IPS-NIHi11 (cell line): ENCODE data around the gene NCOA7.
"Not testable (repeated sequence)": the region's sequence is repeated elsewhere in the genome, so short reads cannot be mapped to it uniquely, and the experiment has no call there.

ENCODE experiments used
- DNase-seq: peaks from one replicate; pipeline ENCODE4 v3.0.0; 2012; ENCODE audit warnings: mixed read lengths, low spot score

Gene NCOA7

DNA sequence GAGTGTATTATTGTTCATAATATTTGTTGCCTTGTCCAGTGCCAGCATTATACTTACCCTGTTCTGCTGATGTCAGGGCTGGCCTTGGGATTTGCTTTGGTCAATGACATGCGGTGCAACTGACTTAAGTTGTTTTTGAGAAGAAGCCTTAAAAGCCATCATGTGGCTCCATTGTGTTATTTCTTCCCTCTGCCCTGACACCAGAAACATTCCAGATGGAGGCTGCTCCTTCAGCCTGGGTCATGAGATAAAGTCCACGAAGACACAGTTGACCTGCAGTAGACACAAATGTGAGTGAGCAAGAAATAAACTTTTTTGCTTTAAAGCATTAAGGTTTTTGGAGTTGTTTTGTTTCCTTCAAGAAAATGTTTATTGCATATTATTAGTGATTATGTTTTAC lies 158.3 kb downstream of the NCOA7 start:
- DNase-seq: no peak

DNA sequence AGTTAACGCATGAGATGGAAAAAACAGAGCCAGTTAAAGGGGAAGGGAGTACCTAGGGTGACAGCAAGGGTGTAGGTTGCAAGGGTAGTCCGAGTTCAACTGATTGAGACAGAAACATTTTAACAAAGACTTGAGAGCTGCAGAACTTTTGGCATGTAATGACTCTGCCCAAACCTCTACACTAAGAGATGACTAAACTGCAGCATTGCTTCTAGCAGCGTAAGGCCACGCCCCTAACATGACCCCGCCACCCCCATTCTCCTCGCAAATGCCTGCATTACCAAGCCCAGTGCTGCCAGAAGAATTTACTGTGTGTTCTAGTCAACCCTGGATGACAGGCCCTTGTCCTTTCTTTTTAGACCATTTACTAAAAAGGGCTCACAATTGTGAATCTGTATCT lies 159.5 kb downstream of the NCOA7 start:
- DNase-seq: peak; percentile 34

DNA sequence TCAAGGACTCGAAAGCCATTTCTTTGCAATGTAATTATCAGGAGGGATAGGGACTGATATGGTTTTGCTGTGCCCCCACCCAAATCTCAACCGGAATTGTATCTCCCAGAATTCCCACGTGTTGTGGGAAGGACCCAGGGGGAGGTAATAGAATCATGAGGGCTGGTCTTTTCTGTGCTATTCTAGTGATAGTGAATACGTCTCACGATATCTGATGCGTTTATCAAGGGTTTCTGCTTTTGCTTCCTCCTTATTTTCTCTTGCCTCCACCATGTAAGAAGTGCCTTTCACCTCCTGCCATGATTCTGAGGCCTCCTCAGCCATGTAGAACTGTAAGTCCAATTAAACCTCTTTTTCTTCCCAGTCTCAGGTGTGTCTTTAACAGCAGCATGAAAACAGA lies 160.0 kb downstream of the NCOA7 start:
- DNase-seq: not testable (repeated sequence)

DNA sequence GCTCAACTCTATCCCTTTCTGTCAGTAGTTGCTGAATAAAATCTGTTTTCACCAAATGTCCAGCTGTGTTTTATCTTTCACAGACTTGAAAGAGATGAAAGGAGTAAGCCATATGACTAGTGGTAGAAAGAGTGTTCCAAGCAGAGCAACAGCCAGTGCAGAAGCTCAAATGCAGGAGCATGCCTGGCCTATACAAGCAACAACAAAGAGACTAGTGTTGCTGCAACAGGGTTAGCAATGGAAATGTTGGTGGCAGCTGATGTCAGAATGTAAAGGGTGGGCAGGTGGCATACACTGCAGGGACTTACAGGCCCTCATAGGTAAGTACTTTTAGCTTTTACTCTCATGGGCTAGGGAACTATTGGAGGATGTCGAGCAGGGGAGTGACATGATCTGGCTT lies 160.6 kb downstream of the NCOA7 start:
- DNase-seq: no peak

DNA sequence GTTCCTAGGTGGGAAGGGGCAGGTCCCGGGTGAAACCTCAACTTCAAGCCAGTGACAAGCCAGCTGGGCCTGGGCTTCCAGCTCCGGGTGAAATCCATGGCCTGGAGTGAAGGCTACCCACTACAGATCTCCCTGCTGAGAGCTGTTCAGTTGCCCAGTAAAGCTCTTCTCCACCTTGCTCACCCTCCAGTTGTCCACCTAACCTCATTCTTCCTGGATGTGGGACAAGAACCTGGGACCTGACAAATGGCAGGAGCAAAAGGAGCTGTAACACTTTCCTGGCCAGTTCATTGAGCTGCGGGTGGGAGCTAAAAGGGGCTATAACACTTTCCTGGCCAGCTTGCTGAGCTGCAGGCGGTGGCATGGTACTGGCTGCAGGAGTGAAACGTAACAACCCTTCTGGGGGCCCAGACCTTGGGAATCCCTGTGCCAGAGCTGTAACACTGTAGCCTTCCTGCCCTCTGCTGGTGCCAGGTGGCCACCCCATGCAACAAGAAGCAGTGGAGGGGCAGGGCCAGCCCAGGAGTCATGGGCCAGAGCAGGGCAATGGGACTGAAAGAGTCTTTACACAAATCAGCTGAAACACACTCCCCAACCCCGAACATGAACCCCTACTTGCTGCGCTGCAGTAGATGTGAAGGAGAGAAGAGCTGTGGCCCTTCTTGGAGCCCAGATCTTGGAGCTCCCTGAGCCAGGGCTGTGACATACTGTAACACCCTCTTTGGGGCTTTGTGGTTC lies 162.2 kb downstream of the NCOA7 start:
- no peak for DNase-seq

DNA sequence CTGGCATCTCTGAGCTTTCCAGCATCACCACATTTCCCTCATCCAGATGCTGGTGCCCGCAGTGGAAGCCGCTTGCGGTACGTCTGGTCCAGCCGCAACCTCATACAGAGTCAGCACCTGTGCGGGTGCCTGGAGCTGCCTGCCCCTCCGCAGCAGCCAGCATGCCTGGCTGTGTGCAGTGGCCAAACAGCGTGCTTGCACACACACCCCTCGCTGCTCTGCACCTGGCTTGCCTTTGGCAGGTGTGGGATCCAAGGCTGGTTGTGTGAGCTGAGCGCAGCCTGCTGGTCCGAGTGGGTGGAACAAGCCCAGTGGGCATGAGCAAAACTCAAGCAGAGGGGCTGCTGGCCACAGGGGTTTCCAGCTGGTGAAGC lies 162.7 kb downstream of the NCOA7 start:
- DNase-seq: no peak

DNA sequence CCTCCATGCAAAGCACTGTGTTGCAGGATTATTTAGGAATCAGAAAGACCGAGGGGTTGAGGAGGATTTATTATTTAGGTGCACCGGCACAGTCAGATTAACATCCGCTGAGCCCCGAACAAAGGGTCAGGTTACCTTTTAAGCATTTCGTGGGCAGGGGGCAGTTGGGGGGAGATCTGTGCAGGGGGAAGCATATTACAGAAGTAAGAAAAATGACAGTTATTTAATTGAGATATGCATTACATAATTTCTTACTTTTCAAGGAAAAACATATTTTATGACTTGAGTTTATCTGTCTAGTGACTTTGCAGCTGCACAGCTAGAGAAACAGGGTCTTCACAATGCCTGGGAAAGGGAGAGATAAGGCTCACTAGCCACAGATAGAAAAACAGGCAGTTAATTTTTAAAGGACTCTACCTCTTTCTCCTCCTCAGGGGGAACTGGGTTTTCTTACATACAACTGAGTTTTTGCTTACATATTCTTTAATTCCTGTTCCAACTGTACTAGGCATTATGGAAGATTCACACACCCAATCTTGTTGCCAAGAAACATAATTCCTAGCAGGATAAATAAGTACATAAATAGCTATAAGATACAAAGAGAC lies 164.1 kb downstream of the NCOA7 start:
- DNase-seq: no peak

DNA sequence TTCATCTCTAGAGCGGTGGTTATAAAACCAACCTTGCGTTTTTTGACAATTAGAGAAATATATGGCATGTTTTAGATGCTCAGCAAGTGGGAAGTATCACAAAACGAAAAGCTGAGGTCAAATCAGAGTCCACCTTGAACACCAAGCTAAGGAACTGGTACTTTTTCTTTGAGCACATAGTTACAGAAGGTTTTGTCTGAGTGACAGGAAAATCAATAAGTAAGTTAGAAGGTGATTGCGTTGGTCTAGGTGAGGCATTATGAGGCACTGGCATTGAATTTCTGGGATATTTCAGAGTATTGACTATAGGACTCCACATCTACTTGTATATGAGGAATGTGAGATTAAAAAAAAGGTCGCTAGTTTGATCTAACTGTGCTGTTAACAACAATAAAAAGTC lies 165.2 kb downstream of the NCOA7 start:
- no peak for DNase-seq

DNA sequence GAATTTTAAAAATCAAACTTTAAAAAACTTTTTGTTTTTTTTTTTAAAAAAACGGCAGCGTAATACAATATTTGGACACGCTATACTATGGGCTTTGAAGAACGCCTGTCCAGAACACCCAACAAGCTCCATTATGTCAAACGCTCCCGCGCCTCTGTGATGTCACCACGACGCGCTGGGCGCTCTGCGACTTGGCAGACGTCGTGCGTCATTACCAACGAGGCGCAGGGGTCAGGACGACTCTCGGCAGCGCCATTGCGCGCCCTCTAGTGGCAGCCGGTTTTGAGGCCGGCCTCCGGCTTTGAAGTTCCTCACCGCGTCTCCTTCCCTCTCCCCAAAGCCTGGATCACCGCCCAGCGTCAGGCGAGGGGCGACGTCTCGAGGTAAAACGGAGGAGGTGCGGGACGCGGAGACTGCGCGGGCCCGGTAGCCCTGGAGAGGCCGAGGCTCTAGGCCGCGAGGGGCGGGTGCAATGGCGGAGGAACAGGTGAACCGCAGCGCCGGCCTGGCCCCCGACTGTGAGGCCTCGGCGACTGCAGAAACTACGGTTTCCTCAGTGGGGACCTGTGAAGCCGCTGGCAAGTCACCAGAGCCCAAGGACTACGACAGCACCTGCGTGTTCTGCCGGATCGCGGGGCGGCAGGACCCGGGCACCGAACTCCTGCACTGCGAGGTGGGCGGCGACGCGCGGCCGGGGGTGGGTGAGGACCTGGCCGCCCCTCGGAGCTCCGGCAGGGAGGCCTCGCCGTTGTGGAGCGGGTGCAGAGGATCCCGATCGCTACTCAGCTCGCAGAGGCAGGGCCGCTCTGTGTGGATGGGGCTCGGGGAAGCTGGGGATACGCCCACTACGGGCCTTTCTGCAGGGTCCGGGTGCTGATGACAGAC lies 166.0 kb downstream of the NCOA7 start, which contains the start of gene HINT3:
Gene HINT3 (plus strand): TSS at position 265 of the 885 bp plus-strand sequence. CDS start 208 bp downstream, at position 473.
- peak; percentile 95 for DNase-seq

DNA sequence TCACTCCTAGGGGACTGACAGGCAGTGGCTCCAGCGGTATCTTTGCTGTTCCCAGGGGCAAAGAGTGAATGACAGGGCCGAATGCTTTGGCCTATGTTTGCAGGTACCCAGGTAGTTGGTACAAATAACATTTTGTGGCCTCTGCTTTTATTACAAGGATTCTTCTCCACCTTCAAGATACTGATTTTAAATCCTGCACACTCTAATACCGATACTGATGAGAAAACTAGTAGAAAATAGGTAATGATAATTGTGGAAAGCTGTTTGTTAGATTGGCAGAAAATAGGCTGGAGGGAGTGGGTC lies 166.6 kb downstream of the NCOA7 start:
- DNase-seq: no peak

DNA sequence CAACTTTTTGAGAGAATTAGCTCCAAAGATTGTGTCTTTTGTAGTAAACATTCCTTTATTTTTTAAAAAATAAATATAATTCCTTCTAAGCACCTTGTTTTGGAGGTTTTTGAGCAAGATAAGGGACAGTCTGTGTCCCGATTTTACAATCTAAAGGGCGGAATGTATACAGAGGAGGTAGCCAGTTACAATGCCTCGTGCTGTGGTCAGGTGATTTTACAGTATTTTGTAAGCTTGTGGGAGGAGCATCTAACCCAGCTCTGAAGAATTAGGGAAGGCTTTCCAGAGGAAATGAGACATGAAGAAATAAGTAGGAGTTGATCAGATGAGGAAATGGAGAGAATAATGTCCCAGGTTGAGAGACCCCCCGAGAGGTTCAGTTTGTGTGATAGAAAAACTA lies 167.1 kb downstream of the NCOA7 start:
- DNase-seq: peak; percentile 27

DNA sequence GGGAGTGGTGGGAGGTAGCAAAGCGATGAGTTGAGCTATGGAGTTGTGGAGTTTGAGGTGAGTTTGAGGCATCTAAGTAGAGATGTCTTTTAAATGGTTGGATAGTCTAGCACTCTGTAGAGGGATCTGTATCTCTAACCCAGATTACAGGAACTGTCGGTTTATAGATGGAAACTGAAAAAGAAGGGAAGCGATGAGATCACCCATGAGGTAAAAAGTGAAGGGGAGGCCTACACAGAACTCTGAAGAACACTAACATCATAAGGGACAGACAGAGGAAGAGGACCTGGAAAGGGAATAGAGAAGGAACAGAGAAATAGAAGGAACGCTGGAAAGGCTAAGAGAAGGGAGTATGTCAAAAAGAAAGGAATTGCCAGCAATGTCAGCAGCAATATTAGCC lies 168.3 kb downstream of the NCOA7 start:
- DNase-seq: no peak

DNA sequence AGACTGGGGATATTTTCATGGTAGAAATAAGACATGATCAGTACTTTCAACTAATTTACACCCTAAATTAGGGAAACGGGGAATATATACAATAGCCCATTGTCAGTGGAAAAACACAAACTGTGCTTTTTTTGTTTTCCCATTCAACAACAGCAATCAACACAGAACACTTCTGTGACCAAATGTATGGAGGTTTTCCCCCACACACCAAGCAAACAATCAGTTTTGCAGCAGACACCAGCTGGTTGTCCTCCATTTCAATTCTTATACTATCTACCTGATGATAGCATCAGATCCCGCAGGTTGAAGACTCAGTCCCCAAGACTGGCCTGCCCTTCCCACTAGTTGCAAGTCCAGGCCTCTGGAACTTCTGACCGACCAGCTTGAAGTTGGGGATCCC lies 170.4 kb downstream of the NCOA7 start:
- DNase-seq: no peak

DNA sequence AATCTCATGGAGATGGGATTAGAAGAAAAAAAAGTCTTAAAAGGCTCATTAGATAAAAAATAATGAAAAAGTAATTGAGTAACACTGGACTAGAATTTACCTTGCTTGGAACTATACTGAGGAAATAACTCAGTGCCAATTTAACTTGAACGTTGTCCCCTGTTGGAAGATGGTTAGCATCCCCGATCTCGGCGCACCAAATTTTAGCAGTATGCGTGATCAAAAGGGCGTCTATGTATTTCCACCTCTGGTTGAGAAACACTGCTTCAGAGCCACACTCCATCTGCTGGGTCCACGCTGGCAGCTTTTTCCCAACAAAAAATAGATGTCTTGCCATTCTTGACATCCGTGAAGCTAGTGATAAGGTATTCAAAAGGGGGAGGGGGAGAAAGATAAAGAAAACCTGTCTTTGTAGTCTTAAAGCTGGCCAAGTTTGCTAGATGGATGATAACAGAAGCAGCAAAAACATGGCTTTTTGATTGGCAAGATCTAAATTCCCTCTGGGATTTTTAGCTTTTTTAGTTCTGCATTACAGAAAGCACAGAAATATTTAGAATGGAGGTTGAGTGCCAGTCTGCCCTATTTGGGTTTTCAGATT lies 172.2 kb downstream of the NCOA7 start:
- DNase-seq: no peak

DNA sequence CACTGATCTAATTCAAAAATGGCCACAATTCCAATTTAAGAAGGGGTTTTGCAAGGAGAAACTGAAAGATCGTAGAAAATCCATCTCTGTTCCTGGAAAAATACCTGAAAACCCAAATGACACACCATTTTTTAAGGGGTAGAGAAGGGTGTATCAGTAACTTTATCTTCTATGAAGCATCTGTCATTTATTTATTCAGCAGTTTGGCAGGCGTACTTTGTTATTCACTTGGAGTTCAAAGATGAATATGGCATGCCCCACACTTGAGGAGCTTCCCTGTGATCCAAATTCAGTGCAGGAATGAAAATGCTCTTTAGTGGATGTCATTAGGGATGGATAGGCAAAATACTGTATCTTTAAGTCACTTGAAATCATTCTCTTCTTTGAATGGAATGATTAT lies 173.1 kb downstream of the NCOA7 start:
- no peak for DNase-seq

DNA sequence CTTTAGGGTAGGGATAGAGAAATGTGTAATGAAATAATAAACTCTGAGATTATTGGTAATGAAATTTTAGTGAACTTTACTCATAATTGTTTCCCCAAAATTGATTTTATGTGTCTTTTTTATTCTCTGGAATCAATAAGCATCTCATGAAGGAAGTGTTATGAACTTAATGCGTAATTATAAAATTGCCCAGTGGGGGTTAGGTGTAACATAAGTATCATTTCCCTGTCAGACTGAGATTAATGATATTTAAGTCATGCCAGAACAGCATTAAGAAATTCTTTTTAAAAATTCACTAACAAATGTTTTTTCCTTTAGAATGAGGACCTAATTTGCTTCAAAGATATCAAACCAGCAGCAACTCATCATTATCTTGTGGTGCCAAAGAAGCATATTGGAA lies 175.8 kb downstream of the NCOA7 start:
- no peak for DNase-seq

DNA sequence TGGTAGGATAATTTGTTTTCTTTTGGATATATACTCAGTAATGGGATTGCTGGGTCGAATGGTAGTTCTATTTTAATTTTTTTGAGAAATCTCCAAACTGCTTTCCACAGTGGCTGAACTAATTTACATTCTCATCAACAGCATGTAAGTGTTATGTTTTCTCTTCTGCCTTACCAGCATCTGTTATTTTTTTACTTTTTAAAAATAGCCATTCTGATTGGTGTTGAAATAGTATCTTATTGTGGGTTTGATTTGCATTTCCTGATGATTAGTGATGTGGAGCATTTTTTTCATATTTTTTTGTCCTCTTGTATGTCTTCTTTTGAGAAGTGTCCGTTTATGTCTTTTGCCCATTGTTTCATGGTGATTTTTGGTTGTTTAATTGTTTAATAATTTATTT lies 177.7 kb downstream of the NCOA7 start:
- DNase-seq: no peak

DNA sequence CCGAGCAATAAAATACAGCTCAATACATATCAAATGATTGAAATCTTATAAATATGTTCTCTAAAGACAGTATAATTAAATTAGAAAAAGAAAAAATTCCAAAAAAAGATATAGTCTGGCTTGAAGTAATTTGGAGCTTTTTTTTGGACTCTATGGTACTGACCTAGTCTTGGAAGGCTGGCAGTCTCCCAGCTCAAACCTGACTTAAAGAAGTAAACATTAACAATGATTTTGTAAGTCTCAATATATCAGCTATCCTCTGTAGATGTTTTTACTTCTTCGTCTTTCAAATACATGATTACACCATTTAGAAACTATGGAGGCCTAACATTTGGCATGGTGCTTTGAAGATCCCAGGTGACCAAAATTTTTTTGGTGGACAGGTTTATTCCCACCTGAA lies 180.0 kb downstream of the NCOA7 start:
- DNase-seq: no peak

DNA sequence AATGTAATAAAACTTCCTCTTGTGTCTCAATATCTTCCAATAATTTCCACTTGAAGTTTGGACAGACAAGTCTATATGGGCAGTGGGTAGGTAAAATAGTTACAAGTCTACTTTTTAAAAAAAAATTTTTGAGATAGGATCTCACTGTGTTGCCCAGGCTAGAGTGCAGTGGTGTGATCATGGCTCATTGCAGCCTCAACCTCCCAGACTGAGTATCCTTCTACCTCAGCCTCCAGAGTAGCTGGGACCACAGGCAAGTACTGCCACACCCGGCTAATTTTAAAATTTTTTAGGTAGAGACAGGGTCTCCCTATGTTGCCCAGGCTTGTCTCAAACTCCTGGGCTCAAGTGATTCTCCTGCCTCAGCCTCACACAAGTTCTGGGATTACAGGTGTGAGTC lies 181.7 kb downstream of the NCOA7 start:
- not testable (repeated sequence) for DNase-seq

DNA sequence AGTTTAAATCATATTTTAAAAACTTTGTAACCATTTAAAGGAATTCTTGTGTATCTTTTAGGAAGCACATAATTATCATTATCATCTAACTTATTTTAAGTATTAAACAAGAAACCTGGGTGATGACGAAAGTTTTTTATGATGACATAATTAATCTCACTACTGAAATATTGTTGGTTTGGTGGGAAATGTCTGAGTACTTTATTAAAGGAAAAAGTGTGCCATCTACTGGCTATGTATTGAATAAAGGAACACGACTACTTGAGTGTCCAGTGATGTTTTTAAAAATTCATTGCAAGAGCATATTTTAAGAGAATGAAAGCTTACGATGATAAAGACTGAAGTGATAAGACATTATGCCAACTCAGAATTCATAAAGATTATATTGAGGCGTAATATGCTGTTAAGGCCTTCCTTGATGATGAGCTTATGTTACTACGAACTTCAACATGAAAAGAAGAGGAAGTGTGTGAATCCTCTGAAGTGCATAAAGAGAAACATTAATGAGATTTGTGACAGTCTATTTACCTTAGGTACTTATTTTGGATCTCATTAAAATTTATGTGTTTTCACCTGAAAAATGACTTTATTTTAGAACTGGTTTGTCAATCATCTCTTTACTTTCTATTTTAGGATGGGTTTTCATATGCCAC lies 183.6 kb downstream of the NCOA7 start:
- no peak for DNase-seq

DNA sequence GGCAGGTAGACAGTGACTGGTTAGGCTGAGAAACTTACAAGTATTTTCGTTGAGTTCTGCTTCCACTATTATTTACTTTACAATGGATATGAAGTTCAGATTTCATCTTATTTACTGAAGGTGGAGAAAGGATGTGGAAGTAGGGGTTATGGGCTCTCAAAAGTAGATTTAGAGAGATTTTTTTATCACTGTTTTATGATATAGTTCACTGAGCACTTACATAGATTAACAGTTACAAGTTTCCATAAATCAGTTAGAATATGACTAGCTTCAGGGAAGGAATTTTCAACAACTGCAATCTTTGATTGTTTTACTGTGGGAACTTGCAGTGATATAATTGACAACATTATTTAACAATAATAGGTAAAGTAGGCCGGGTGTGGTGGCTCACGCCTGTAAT lies 188.3 kb downstream of the NCOA7 start:
- DNase-seq: no peak
